B cell (primary cell): ENCODE results near the gene ABCD4. TPM values are rescaled to one million over a fixed set of nuclear protein-coding genes. Genes with fewer than 3 reads are reported as not detected.

Experiments used
- ATAC-seq: fragments of 200-7000 bp; cut with Tn5 transposase; one replicate; pipeline ENCODE4 v1.10.0; 2021; ENCODE audit warnings: low read depth, mild to moderate bottlenecking, moderate number of reproducible peaks, moderate library complexity
- CTCF ChIA-PET: fragments of 350-600 bp; sonication (Branson Sonifier 250); formaldehyde crosslinking; loops from one replicate; lab custom pipeline; 2021; ENCODE audit warnings: antibody characterized with exemption, inconsistent platforms; lab: Charles Lee
- POLR2A ChIA-PET: fragments of 350-600 bp; sonication (Branson Sonifier 250); formaldehyde crosslinking; loops from one replicate; lab custom pipeline; 2021; ENCODE audit warnings: antibody characterized with exemption; lab: Charles Lee
- DNase-seq: peaks from one replicate; pipeline ENCODE4 v3.0.0; 2013
- H2AFZ ChIP-seq: 2 replicates; pipeline ENCODE4 v1.6.1; 2012; ENCODE audit warnings: mild to moderate bottlenecking, low read depth, low read length; ENCODE audit not compliant: insufficient read depth, poor library complexity, severe bottlenecking
- H3K27ac ChIP-seq, 2 donors: 1 replicate in 1 of 2; 2 replicates in 1 of 2; pipeline ENCODE4 v1.5.1; 2012 to 2013; ENCODE audit warnings: low read length in 2 of 2, mild to moderate bottlenecking in 2 of 2, moderate library complexity in 1 of 2
- H3K27me3 ChIP-seq, 4 experiments: fragments of 200-600 bp in 1 of 4; sonication (generic) in 1 of 4; replicated peaks in 1 of 4; 1 replicate in 2 of 4; 2 replicates in 2 of 4; pipeline versions ENCODE4 v1.6.1 to v1.7.0; 2013 to 2016; ENCODE audit warnings: low read length in 3 of 4, mild to moderate bottlenecking in 2 of 4, mixed read lengths in 1 of 4, moderate library complexity in 1 of 4; ENCODE audit not compliant: insufficient read depth in 4 of 4, control insufficient read depth in 3 of 4; ENCODE audit errors: control extremely low read depth in 1 of 4
- H3K36me3 ChIP-seq, 2 experiments: replicated peaks in 1 of 2; 1 replicate in 1 of 2; 2 replicates in 1 of 2; pipeline versions ENCODE4 v1.6.1 to v1.7.1; 2013; ENCODE audit warnings: low read length in 1 of 2; ENCODE audit not compliant: insufficient read depth in 2 of 2, control insufficient read depth in 1 of 2; ENCODE audit errors: control extremely low read depth in 1 of 2, extremely low read depth in 1 of 2
- H3K4me1 ChIP-seq, 2 donors: fragments of 200-600 bp in 1 of 2; sonication (generic) in 1 of 2; 1 replicate in 1 of 2; 2 replicates in 1 of 2; pipeline versions ENCODE4 v1.5.1 to v1.6.1; 2013 to 2017; ENCODE audit warnings: low read length in 2 of 2; ENCODE audit not compliant: control insufficient read depth in 2 of 2, insufficient read depth in 2 of 2
- H3K4me2 ChIP-seq: replicated peaks from 2 replicates; pipeline ENCODE3; 2012; ENCODE audit warnings: mild to moderate bottlenecking, low read depth, low read length; ENCODE audit not compliant: poor library complexity, severe bottlenecking
- H3K4me3 ChIP-seq, 5 experiments: fragments of 200-600 bp in 1 of 5; sonication (generic) in 1 of 5; 1 replicate in 3 of 5; 2 replicates in 2 of 5; pipeline versions ENCODE4 v1.5.1 to v1.7.0; 2011 to 2016; ENCODE audit warnings: low read length in 4 of 5, mild to moderate bottlenecking in 4 of 5, low read depth in 2 of 5, control low read depth in 1 of 5, moderate library complexity in 1 of 5; ENCODE audit not compliant: insufficient read depth in 1 of 5; ENCODE audit errors: control extremely low read depth in 1 of 5, extremely low read depth in 1 of 5
- H3K79me2 ChIP-seq: fragments of 200-600 bp; sonication (generic); one replicate; pipeline ENCODE4 v1.6.0; 2016; ENCODE audit warnings: low read length; ENCODE audit not compliant: control insufficient read depth, insufficient read depth
- H3K9ac ChIP-seq: fragments of 200-600 bp; sonication (generic); 2 replicates; pipeline ENCODE4 v1.6.1; 2017; ENCODE audit warnings: mild to moderate bottlenecking, low read length, moderate library complexity
- H3K9me3 ChIP-seq, 3 donors: one replicate each; pipeline versions ENCODE4 v1.6.1 to v1.7.1; 2013; ENCODE audit warnings: low read length in 2 of 3; ENCODE audit not compliant: control insufficient read depth in 2 of 3, insufficient read depth in 1 of 3; ENCODE audit errors: control extremely low read depth in 1 of 3
- H4K20me1 ChIP-seq: 2 replicates; pipeline ENCODE4 v1.6.0; 2012; ENCODE audit warnings: mild to moderate bottlenecking, low read length; ENCODE audit not compliant: insufficient read depth, control insufficient read depth, poor library complexity, severe bottlenecking
- H3K27ac Mint-ChIP-seq: one replicate; pipeline ENCODE4 v1.8.0; 2021; ENCODE audit warnings: mixed read lengths
- H3K27me3 Mint-ChIP-seq: one replicate; pipeline ENCODE4 v1.8.0; 2021; ENCODE audit warnings: mixed read lengths
- H3K4me1 Mint-ChIP-seq: one replicate; pipeline ENCODE4 v1.8.0; 2021; ENCODE audit warnings: mixed read lengths
- H3K4me3 Mint-ChIP-seq: one replicate; pipeline ENCODE4 v1.8.0; 2021; ENCODE audit warnings: mixed read lengths
- H3K9me3 Mint-ChIP-seq: one replicate; pipeline ENCODE4 v1.8.0; 2022; ENCODE audit warnings: mixed read lengths; ENCODE audit not compliant: insufficient read depth
- EZH2 ChIP-seq: IDR thresholded peaks from 2 replicates; pipeline ENCODE4 v1.6.1; 2012; ENCODE audit warnings: borderline replicate concordance, low read depth, mild to moderate bottlenecking, moderate library complexity, low read length; ENCODE audit not compliant: insufficient read depth, poor library complexity, severe bottlenecking
- WGBS: methylation state at CpG from one replicate; pipeline ENCODE4 v1.1.5; 2013; ENCODE audit warnings: missing lambda C conversion rate; ENCODE audit not compliant: insufficient coverage; 5-methylcytosine and 5-hydroxymethylcytosine counted together
- intact Hi-C: fragments of 100-400 bp; cut with micrococcal nuclease; formaldehyde crosslinking; loops from one replicate; pipeline ENCODE4 v1.10.0; 2022
- polyA plus RNA-seq: library from polyadenylated mRNA; depleted of rRNA; stranded (reverse); fragments of >200 nt; gene quantifications from 2 replicates; pipeline ENCODE4 v1.2.3, GENCODE V29; 2012
- total RNA-seq, 2 donors: library from RNA; stranded (reverse); fragments of 120-200 nt in 1 of 2; gene quantifications; 1 replicate in 1 of 2; 2 replicates in 1 of 2; pipeline versions ENCODE4 v1.2.3 to v1.2.4, GENCODE V29; 2013 to 2022
- TF ChIP-seq, protein P1 (sequence below): fragments of 200-600 bp; IDR thresholded peaks from one replicate; pipeline ENCODE4 v1.8.0; 2022; ENCODE audit warnings: antibody characterized with exemption, mild to moderate bottlenecking

The ABCD4 gene
- total and polyA plus RNA-seq, 2 donors (not counting 1 experiment from before 2014, with no cell fraction given), result 90.0 to 125 TPM

DNA sequence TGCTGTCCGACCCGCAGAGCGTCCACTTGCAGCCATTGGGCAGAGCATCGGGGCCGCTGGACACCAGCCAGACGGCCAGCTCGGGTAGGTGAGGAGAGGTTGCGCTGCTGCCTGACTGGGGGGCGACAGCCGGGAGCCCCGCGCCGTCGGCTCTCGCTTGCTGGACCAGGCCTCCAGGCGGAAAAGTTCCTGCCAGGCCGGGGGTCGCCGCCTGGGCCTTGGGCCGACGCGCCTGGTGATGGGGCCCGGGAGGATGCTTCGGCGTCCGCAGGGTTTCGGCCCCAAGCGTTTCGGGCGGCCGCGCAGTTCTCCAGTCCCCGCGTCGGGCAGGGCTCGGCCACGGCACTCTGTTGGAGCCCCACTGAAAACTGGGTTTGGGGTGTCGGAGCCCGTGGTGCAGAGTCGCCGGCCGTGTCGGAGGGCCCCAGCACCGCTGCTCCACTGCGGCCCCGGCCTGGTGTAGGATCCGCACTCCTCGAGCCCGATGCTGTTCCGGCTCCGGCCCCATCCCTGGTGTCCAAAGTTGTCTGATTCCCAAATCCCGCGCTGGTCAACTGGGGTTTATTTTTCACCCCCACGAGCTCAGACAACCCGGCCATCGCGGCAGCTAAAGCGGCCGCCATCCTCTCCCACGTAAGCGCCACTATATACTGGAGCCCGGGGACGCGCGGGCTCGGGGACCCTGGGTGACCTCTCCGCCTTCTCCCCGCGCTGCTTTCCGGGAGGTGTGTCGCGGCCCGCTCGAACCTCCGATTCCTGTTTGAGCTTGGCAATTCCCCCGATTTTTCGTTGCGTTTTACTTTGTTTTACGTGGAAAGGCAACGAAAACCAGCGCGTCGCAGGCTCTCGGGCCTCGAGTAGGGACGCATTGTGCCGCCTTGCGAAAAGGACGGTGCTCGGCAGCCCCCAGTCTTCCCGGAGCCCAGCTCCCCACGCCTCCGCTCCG, 62.6 kb downstream of the ABCD4 start:
- H3K4me1 ChIP-seq, result peaks cover 27 to 32% of the 10 kb centered on the region in 2 donors
- intact Hi-C loops, result no loop called here
- Mint-ChIP-seq H3K27me3 (peaks cover 64% of the 10 kb centered on the region), H3K4me3 (peak overlapping the region; percentile 73), H3K4me1 (peaks cover 25% of the 10 kb centered on the region), H3K9me3 (no peaks in the 10 kb centered on the region), H3K27ac (no peak overlapping the region)
- no peak overlapping the region for H3K27ac ChIP-seq
- H3K9me3 ChIP-seq, result peaks cover 0 to 21% (median 0%) of the 10 kb centered on the region in 3 donors
- ChIA-PET POLR2A (no interaction called here), CTCF (no interaction called here)
- no peak for ATAC-seq
- H3K4me2 ChIP-seq, result peak overlapping the region; percentile 83
- H3K79me2 ChIP-seq, result no peaks in the 10 kb centered on the region
- H3K4me3 ChIP-seq, result peak overlapping the region in 4 of 5 experiments; percentile 1 to 60 (median 22)
- H3K27me3 ChIP-seq, result peaks cover 2 to 82% (median 55%) of the 10 kb centered on the region in 4 experiments
- TF ChIP-seq EZH2, result peak; percentile 53
- TF ChIP-seq, protein P1, sequence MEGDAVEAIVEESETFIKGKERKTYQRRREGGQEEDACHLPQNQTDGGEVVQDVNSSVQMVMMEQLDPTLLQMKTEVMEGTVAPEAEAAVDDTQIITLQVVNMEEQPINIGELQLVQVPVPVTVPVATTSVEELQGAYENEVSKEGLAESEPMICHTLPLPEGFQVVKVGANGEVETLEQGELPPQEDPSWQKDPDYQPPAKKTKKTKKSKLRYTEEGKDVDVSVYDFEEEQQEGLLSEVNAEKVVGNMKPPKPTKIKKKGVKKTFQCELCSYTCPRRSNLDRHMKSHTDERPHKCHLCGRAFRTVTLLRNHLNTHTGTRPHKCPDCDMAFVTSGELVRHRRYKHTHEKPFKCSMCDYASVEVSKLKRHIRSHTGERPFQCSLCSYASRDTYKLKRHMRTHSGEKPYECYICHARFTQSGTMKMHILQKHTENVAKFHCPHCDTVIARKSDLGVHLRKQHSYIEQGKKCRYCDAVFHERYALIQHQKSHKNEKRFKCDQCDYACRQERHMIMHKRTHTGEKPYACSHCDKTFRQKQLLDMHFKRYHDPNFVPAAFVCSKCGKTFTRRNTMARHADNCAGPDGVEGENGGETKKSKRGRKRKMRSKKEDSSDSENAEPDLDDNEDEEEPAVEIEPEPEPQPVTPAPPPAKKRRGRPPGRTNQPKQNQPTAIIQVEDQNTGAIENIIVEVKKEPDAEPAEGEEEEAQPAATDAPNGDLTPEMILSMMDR, result no peak
- H3K36me3 ChIP-seq, result no peaks in the 10 kb centered on the region
- WGBS, result 10% methylated on average over 94 of the region's 94 CpGs
- peak overlapping the region; percentile 55 for H3K9ac ChIP-seq
- DNase-seq, result peak; percentile 45
- H2AFZ ChIP-seq, result peak overlapping the region; percentile 38
- H4K20me1 ChIP-seq, result no peaks in the 10 kb centered on the region
